H1 (cell line): ENCODE results near the gene USP53. TPM values are rescaled to one million over a fixed set of nuclear protein-coding genes. Genes with fewer than 3 reads are reported as not detected.

Source experiments
- CTCF ChIA-PET: fragments of 300-600 bp; sonication (Branson Sonifier 250); formaldehyde crosslinking; loops from one replicate; lab custom pipeline; 2021; ENCODE audit not compliant: partially characterized antibody; lab: Charles Lee
- POLR2A ChIA-PET: fragments of 300-600 bp; sonication (Branson Sonifier 250); formaldehyde crosslinking; loops from one replicate; lab custom pipeline; 2021; ENCODE audit warnings: inconsistent platforms; ENCODE audit not compliant: partially characterized antibody; lab: Charles Lee
- DNase-seq, 2 experiments: peaks; one replicate each; pipeline versions ENCODE4 v3.0.0 to v3.0.0-alpha.2; 2010 to 2022; ENCODE audit warnings: low spot score in 2 of 2, low read depth in 1 of 2, mixed read lengths in 1 of 2
- FAIRE-seq: peaks from 2 replicates; lab custom pipeline; 2011; peaks lifted over from hg19 to GRCh38; lab: Jason Lieb, UNC
- H2AFZ ChIP-seq: 2 replicates; pipeline ENCODE4 v1.8.1; 2012; ENCODE audit warnings: low read length, inconsistent platforms
- H2AK5ac ChIP-seq: 2 replicates; pipeline ENCODE4 v1.6.1; 2013; ENCODE audit warnings: low read depth, low read length
- H2BK120ac ChIP-seq: replicated peaks from 2 replicates; pipeline ENCODE3; 2013; ENCODE audit warnings: low read depth, low read length, inconsistent platforms
- H2BK12ac ChIP-seq: 2 replicates; pipeline ENCODE4 v1.6.1; 2013; ENCODE audit warnings: low read depth, low read length
- H2BK15ac ChIP-seq: 2 replicates; pipeline ENCODE4 v1.6.1; 2013; ENCODE audit warnings: low read length
- H2BK20ac ChIP-seq: 2 replicates; pipeline ENCODE4 v1.6.1; 2013; ENCODE audit warnings: low read length
- H2BK5ac ChIP-seq: 2 replicates; pipeline ENCODE4 v1.6.1; 2013; ENCODE audit warnings: low read depth, low read length
- H3K14ac ChIP-seq: 2 replicates; pipeline ENCODE4 v1.6.1; 2013; ENCODE audit warnings: inconsistent platforms; ENCODE audit not compliant: insufficient read length
- H3K18ac ChIP-seq: 2 replicates; pipeline ENCODE4 v1.6.1; 2013; ENCODE audit warnings: low read length; ENCODE audit errors: extremely low read depth
- H3K23ac ChIP-seq: 2 replicates; pipeline ENCODE4 v1.6.1; 2013; ENCODE audit warnings: inconsistent platforms; ENCODE audit not compliant: insufficient read length
- H3K23me2 ChIP-seq: 2 replicates; pipeline ENCODE4 v1.6.1; 2013; ENCODE audit warnings: low read depth, low read length
- H3K27ac ChIP-seq: 2 replicates; pipeline ENCODE4 v1.6.1; 2011; ENCODE audit warnings: low read depth, low read length, inconsistent platforms
- H3K27me3 ChIP-seq, 4 experiments: replicated peaks in 1 of 4; 1 replicate in 1 of 4; 2 replicates in 3 of 4; pipeline versions ENCODE4 v1.6.1 to v1.8.1; 2011 to 2013; ENCODE audit warnings: low read length in 3 of 4, mild to moderate bottlenecking in 3 of 4, inconsistent platforms in 2 of 4, mixed read lengths in 2 of 4, moderate library complexity in 1 of 4; ENCODE audit not compliant: control insufficient read depth in 3 of 4, insufficient read depth in 3 of 4; ENCODE audit errors: extremely low read depth in 1 of 4
- H3K36me3 ChIP-seq, 4 experiments: 2 replicates each; pipeline versions ENCODE4 v1.6.1 to v1.8.1; 2011 to 2013; ENCODE audit warnings: mild to moderate bottlenecking in 4 of 4, low read length in 3 of 4, moderate library complexity in 2 of 4, control low read depth in 1 of 4, inconsistent platforms in 1 of 4; ENCODE audit not compliant: insufficient read depth in 4 of 4, control insufficient read depth in 2 of 4
- H3K4ac ChIP-seq: replicated peaks from 2 replicates; pipeline ENCODE3; 2013; ENCODE audit warnings: low read length, low read depth, mixed read lengths, inconsistent platforms; ENCODE audit not compliant: insufficient read length
- H3K4me1 ChIP-seq, 4 experiments: replicated peaks in 1 of 4; 1 replicate in 1 of 4; 2 replicates in 3 of 4; pipeline versions ENCODE4 v1.6.1 to v1.8.1; 2011 to 2013; ENCODE audit warnings: low read length in 3 of 4, inconsistent platforms in 2 of 4, mixed read lengths in 1 of 4; ENCODE audit not compliant: insufficient read depth in 4 of 4, control insufficient read depth in 3 of 4
- H3K4me2 ChIP-seq, 2 experiments: 2 replicates each; pipeline versions ENCODE4 v1.6.1 to v1.8.1; 2011 to 2013; ENCODE audit warnings: low read depth in 2 of 2, low read length in 2 of 2, control low read depth in 1 of 2, inconsistent platforms in 1 of 2, mild to moderate bottlenecking in 1 of 2; ENCODE audit not compliant: insufficient read depth in 1 of 2
- H3K4me3 ChIP-seq, 4 experiments: fragments of 200-600, 300-600 bp in 1 of 4; sonication (generic), shearing (Covaris generic), sonication (Bioruptor Twin) in 1 of 4; 2 replicates each; pipeline versions ENCODE4 v1.5.1 to v1.8.1; 2011 to 2016; ENCODE audit warnings: low read length in 4 of 4, low read depth in 3 of 4, control low read depth in 2 of 4, inconsistent platforms in 2 of 4, mild to moderate bottlenecking in 2 of 4, mixed read lengths in 1 of 4, moderate library complexity in 1 of 4; ENCODE audit not compliant: insufficient read depth in 2 of 4; ENCODE audit errors: extremely low read depth in 1 of 4
- H3K56ac ChIP-seq: replicated peaks from 2 replicates; pipeline ENCODE3; 2013; ENCODE audit warnings: low read depth, mild to moderate bottlenecking, mixed read lengths, low read length, inconsistent platforms; ENCODE audit not compliant: insufficient read length
- H3K79me1 ChIP-seq: 2 replicates; pipeline ENCODE4 v1.6.1; 2013; ENCODE audit warnings: low read depth, low read length, control low read depth
- H3K79me2 ChIP-seq, 2 experiments: 2 replicates each; pipeline versions ENCODE4 v1.6.1 to v1.8.1; 2012 to 2013; ENCODE audit warnings: low read length in 2 of 2, mild to moderate bottlenecking in 2 of 2, inconsistent platforms in 1 of 2; ENCODE audit not compliant: insufficient read depth in 2 of 2, control insufficient read depth in 1 of 2
- H3K9ac ChIP-seq, 4 experiments: replicated peaks in 1 of 4; 1 replicate in 1 of 4; 2 replicates in 3 of 4; pipeline versions ENCODE4 v1.6.1 to v1.8.1; 2011 to 2013; ENCODE audit warnings: low read depth in 3 of 4, low read length in 3 of 4, control low read depth in 2 of 4, mild to moderate bottlenecking in 2 of 4, moderate library complexity in 2 of 4, inconsistent platforms in 1 of 4; ENCODE audit errors: extremely low read depth in 1 of 4
- H3K9me3 ChIP-seq, 2 experiments: 2 replicates each; pipeline versions ENCODE4 v1.6.1 to v1.8.1; 2012 to 2013; ENCODE audit warnings: mild to moderate bottlenecking in 2 of 2, moderate library complexity in 2 of 2, control low read depth in 1 of 2, inconsistent platforms in 1 of 2, low read depth in 1 of 2, low read length in 1 of 2, mixed read lengths in 1 of 2; ENCODE audit not compliant: insufficient read depth in 2 of 2
- H4K20me1 ChIP-seq, 2 experiments: replicated peaks in 1 of 2; 2 replicates each; pipeline versions ENCODE3 to v1.8.1; 2011 to 2013; ENCODE audit warnings: inconsistent platforms in 2 of 2, low read length in 2 of 2, mild to moderate bottlenecking in 1 of 2; ENCODE audit not compliant: insufficient read depth in 2 of 2, control insufficient read depth in 1 of 2
- H4K5ac ChIP-seq: 2 replicates; pipeline ENCODE4 v1.6.1; 2013; ENCODE audit warnings: low read length, low read depth, mixed read lengths, inconsistent platforms; ENCODE audit not compliant: insufficient read length
- H4K8ac ChIP-seq: 2 replicates; pipeline ENCODE4 v1.8.0; 2013; ENCODE audit warnings: mild to moderate bottlenecking, moderate library complexity, low read length, inconsistent platforms; ENCODE audit not compliant: insufficient read depth; ENCODE audit errors: extremely low read depth
- H4K91ac ChIP-seq: replicated peaks from 2 replicates; pipeline ENCODE3; 2013; ENCODE audit warnings: low read length, mixed read lengths, inconsistent platforms; ENCODE audit not compliant: insufficient read length
- CTCF ChIP-seq, 3 experiments: IDR thresholded peaks; 1 replicate in 2 of 3; 2 replicates in 1 of 3; pipeline versions ENCODE4 v1.5.1 to v1.6.1; 2011; ENCODE audit warnings: low read length in 3 of 3, mild to moderate bottlenecking in 3 of 3, inconsistent platforms in 2 of 3, low read depth in 1 of 3, moderate library complexity in 1 of 3; ENCODE audit not compliant: insufficient read depth in 1 of 3; ENCODE audit errors: control extremely low read depth in 1 of 3
- E2F6 ChIP-seq: IDR thresholded peaks from 2 replicates; pipeline ENCODE4 v1.6.1; 2012; ENCODE audit warnings: inconsistent platforms
- EP300 ChIP-seq, 2 experiments: IDR thresholded peaks; 1 replicate in 1 of 2; 2 replicates in 1 of 2; pipeline ENCODE4 v1.6.1; 2011 to 2012; ENCODE audit warnings: low read depth in 2 of 2, low read length in 2 of 2, mild to moderate bottlenecking in 2 of 2, borderline replicate concordance in 1 of 2, inconsistent platforms in 1 of 2, moderate library complexity in 1 of 2
- EZH2 ChIP-seq: fragments of 200-600 bp; sonication (generic); IDR thresholded peaks from 2 replicates; pipeline ENCODE4 v1.7.1; 2012; ENCODE audit warnings: low read depth, mild to moderate bottlenecking, moderate library complexity, low read length, inconsistent platforms; ENCODE audit not compliant: severe bottlenecking
- HDAC2 ChIP-seq, 2 experiments: fragments of 300-600 bp in 1 of 2; sonication (generic) in 1 of 2; IDR thresholded peaks; 2 replicates each; pipeline ENCODE4 v1.6.1; 2011 to 2012; ENCODE audit warnings: low read depth in 2 of 2, low read length in 2 of 2, mild to moderate bottlenecking in 2 of 2, moderate library complexity in 2 of 2, borderline replicate concordance in 1 of 2, inconsistent platforms in 1 of 2
- KDM1A ChIP-seq: fragments of 200-600, 300-600 bp; sonication (generic); IDR thresholded peaks from 2 replicates; pipeline ENCODE4 v1.7.1; 2016; ENCODE audit warnings: mild to moderate bottlenecking, low read length, borderline replicate concordance
- SRF ChIP-seq: IDR thresholded peaks from 2 replicates; pipeline ENCODE4 v1.6.1; 2011; ENCODE audit warnings: mild to moderate bottlenecking, low read depth, low read length, moderate library complexity
- WGBS, 2 experiments: shearing (Covaris generic) in 1 of 2; methylation state at CpG; one replicate each; pipeline versions ENCODE4 v1.1.6 to v1.1.7; 2013 to 2015; ENCODE audit warnings: low lambda C conversion rate in 2 of 2, mixed read lengths in 2 of 2, inconsistent platforms in 1 of 2, low coverage in 1 of 2, missing lambda C conversion rate in 1 of 2; ENCODE audit not compliant: insufficient replicate concordance in 2 of 2, insufficient coverage in 1 of 2, insufficient read length in 1 of 2; ENCODE audit errors: extremely low coverage in 1 of 2, missing lambda C conversion rate in 1 of 2; 5-methylcytosine and 5-hydroxymethylcytosine counted together
- polyA plus RNA-seq, 7 experiments: library from polyadenylated mRNA; depleted of rRNA in 3 of 7; stranded (reverse) in 5 of 7; unstranded in 2 of 7; fragments of >200 nt in 5 of 7; fragments of 200-250 nt in 2 of 7; gene quantifications; 1 replicate in 5 of 7; 2 replicates in 1 of 7; 4 replicates in 1 of 7; pipeline versions ENCODE4 v1.2.1 to v1.2.3, GENCODE V29; 2011 to 2013; ENCODE audit warnings: missing spikeins in 2 of 7, mixed read lengths in 2 of 7
- total RNA-seq: library from RNA; stranded (reverse); fragmentation: NEBNext Ultra II Directional; extraction: Animal tissue kit (Norgen Biotek cat#: 25700); gene quantifications from 2 replicates; pipeline ENCODE4 v1.2.1, GENCODE V29; 2021

Gene USP53
- total and polyA plus RNA-seq, 2 of the 8 experiments (the other 6 are each of a cell fraction or from before 2014, with no cell fraction given), result 2.9 to 14.9 TPM

- Histone ChIP-seq H3K9ac (no peak overlapping the region), H3K14ac (no peak overlapping the region)
These were observed 124.5 kb downstream of the USP53 start for GRCh38 chr4:119337010-119337409.

More at GRCh38 chr4:119337010-119337409, 124.5 kb downstream of the USP53 start:
- no peaks in the 10 kb centered on the region for H3K9me3 ChIP-seq
- no peak overlapping the region for H2AK5ac ChIP-seq
- H3K23ac ChIP-seq, result no peak overlapping the region
- no peak overlapping the region for H2BK15ac ChIP-seq
- CTCF ChIA-PET, result no interaction called here
- no peaks in the 10 kb centered on the region for H3K4me1 ChIP-seq
- H4K91ac ChIP-seq, result no peak overlapping the region
- H2BK12ac ChIP-seq, result no peak overlapping the region
- no peak overlapping the region for H4K8ac ChIP-seq
- no peak overlapping the region for H2BK120ac ChIP-seq
- FAIRE-seq (no peak), DNase-seq (no peak)
- TF ChIP-seq SRF (no peak), CTCF (IDR thresholded peaks at IDR 0.05; ENCODE audit: control extremely low read depth in 1 of 3, insufficient read depth in 1 of 3, low read depth in 1 of 3, low read length in 3 of 3) (no peak), KDM1A (no peak), EP300 (IDR thresholded peaks at IDR 0.05; ENCODE audit: borderline replicate concordance in 1 of 2, low read depth in 2 of 2, low read length in 2 of 2) (no peak), E2F6 (no peak), HDAC2 (IDR thresholded peaks at IDR 0.05; ENCODE audit: borderline replicate concordance in 1 of 2, low read depth in 2 of 2, low read length in 2 of 2) (no peak), EZH2 (no peak)
- H2BK20ac ChIP-seq, result no peak overlapping the region
- no peak overlapping the region for H2BK5ac ChIP-seq
- H3K23me2 ChIP-seq, result no peaks in the 10 kb centered on the region
- H3K79me2 ChIP-seq, result no peaks in the 10 kb centered on the region
- H3K36me3 ChIP-seq, result no peaks in the 10 kb centered on the region
- no peak overlapping the region for H3K56ac ChIP-seq
- no peak overlapping the region for H3K4ac ChIP-seq
- H4K20me1 ChIP-seq, result no peaks in the 10 kb centered on the region
- H3K18ac ChIP-seq, result no peak overlapping the region
- H4K5ac ChIP-seq, result no peak overlapping the region
- no peaks in the 10 kb centered on the region for H3K27me3 ChIP-seq
- H3K79me1 ChIP-seq, result no peaks in the 10 kb centered on the region
- no peak overlapping the region for H3K4me3 ChIP-seq
- no peak overlapping the region for H3K4me2 ChIP-seq
- POLR2A ChIA-PET, result no interaction called here
- no peak overlapping the region for H2AFZ ChIP-seq
- 100% methylated on average over 1 of the region's 1 CpG; no CpG with 5 or more reads in 1 of the 2 experiments for WGBS, 2 experiments
- H3K27ac ChIP-seq, result no peak overlapping the region
